ENCODE measurements around the gene ITGB5. TPM values are rescaled to one million over a fixed set of nuclear protein-coding genes. Genes with fewer than 3 reads are reported as not detected.

The ITGB5 gene
- total RNA-seq, 1 experiment from 2014 or later: 132 TPM

- DNase-seq: peak; percentile 92 to 95
- peaks cover 33% of the 10 kb centered on the region for H3K36me3 Mint-ChIP-seq (ENCODE audit: insufficient read depth, unreplicated experiment)
- H3K4me1 ChIP-seq: 0 out of 2 replicates have a peak, but pooled peaks cover 7% of the 10 kb centered on the region
- no peak for TF ChIP-seq CTCF (IDR thresholded peaks at IDR 0.05; ENCODE audit: insufficient read depth in 1 of 2, low read depth in 1 of 2, low read length in 1 of 2, severe bottlenecking in 1 of 2, unreplicated experiment in 1 of 2)
- intact Hi-C loops (cut with micrococcal nuclease; ENCODE audit: unreplicated experiment): loop anchor here (2.0 kb wide), 1 partner anchor 42 kb away; no protein-coding TSS in a partner anchor
- BruUV-seq (replicated peaks): TSS peak; percentile 55
- peak within 1 kb of the TSS; percentile 99 for H3K27ac Mint-ChIP-seq (ENCODE audit: unreplicated experiment)
- H3K27me3 ChIP-seq (replicated peaks; ENCODE audit: control insufficient read depth, insufficient read depth, low read length): no peaks in the 10 kb centered on the region
- H3K27me3 Mint-ChIP-seq (ENCODE audit: insufficient read depth, unreplicated experiment): no peaks in the 10 kb centered on the region
- peak within 1 kb of the TSS; percentile 95 for H3K4me3 Mint-ChIP-seq (ENCODE audit: unreplicated experiment)
- no peaks in the 10 kb centered on the region for H3K36me3 ChIP-seq (ENCODE audit: control insufficient read depth, insufficient read depth, low read length)
- POLR2A ChIA-PET: interaction anchor here (1.0 kb wide), 1 partner anchor 31 kb away, joined by 7 read pairs; no protein-coding TSS in a partner anchor
- H3K4me3 ChIP-seq (ENCODE audit: low read depth, low read length): peak within 1 kb of the TSS; percentile 86
- CTCF ChIA-PET: interaction anchor here (0.6 to 1.6 kb wide), 3 partner anchors 18 to 165 kb away, joined by 4 read pairs; no protein-coding TSS in a partner anchor
- H3K9me3 ChIP-seq: no peaks in the 10 kb centered on the region
- H3K4me1 Mint-ChIP-seq (ENCODE audit: low read depth, unreplicated experiment): no peaks in the 10 kb centered on the region
- no peaks in the 10 kb centered on the region for H3K9me3 Mint-ChIP-seq (ENCODE audit: unreplicated experiment)
Measured at GRCh38 chr3:124730129-124730940, 156.8 kb downstream of the ITGB5 start, which contains the start of gene UMPS. Gene UMPS (plus strand): TSS chr3:124730452. CDS start chr3:124730472, 20 bp downstream.

GRCh38 chr3:124722589-124722988, 164.6 kb downstream of the ITGB5 start:
- H3K9me3 ChIP-seq: no peaks in the 10 kb centered on the region
- H3K27me3 ChIP-seq (replicated peaks; ENCODE audit: control insufficient read depth, insufficient read depth, low read length): no peaks in the 10 kb centered on the region
- Mint-ChIP-seq H3K4me1 (ENCODE audit: low read depth, unreplicated experiment) (peaks cover 7% of the 10 kb centered on the region), H3K36me3 (ENCODE audit: insufficient read depth, unreplicated experiment) (no peaks in the 10 kb centered on the region), H3K4me3 (ENCODE audit: unreplicated experiment) (no peak overlapping the region), H3K27ac (ENCODE audit: unreplicated experiment) (no peak overlapping the region), H3K27me3 (ENCODE audit: insufficient read depth, unreplicated experiment) (no peaks in the 10 kb centered on the region), H3K9me3 (ENCODE audit: unreplicated experiment) (no peaks in the 10 kb centered on the region)
- intact Hi-C loops (cut with micrococcal nuclease; ENCODE audit: unreplicated experiment): no loop called here
- H3K4me1 ChIP-seq: no peaks in the 10 kb centered on the region; the same call in 1 of the 2 replicates
- H3K4me3 ChIP-seq (ENCODE audit: low read depth, low read length): no peak overlapping the region
- no TSS peak for BruUV-seq (replicated peaks)
- ChIA-PET POLR2A (no interaction called here), CTCF (interaction anchor here (0.7 kb wide), 1 partner anchor 179 kb away, joined by 3 read pairs; no protein-coding TSS in a partner anchor)
- H3K36me3 ChIP-seq (ENCODE audit: control insufficient read depth, insufficient read depth, low read length): no peaks in the 10 kb centered on the region
- TF ChIP-seq CTCF (IDR thresholded peaks at IDR 0.05; ENCODE audit: insufficient read depth in 1 of 2, low read depth in 1 of 2, low read length in 1 of 2, severe bottlenecking in 1 of 2, unreplicated experiment in 1 of 2): no peak
- DNase-seq: no peak

- Mint-ChIP-seq H3K27ac (ENCODE audit: unreplicated experiment) (peak overlapping the region; percentile 73), H3K4me3 (ENCODE audit: unreplicated experiment) (no peak overlapping the region), H3K27me3 (ENCODE audit: insufficient read depth, unreplicated experiment) (no peaks in the 10 kb centered on the region), H3K36me3 (ENCODE audit: insufficient read depth, unreplicated experiment) (peaks cover 9% of the 10 kb centered on the region), H3K4me1 (ENCODE audit: low read depth, unreplicated experiment) (peaks cover 25% of the 10 kb centered on the region), H3K9me3 (ENCODE audit: unreplicated experiment) (no peaks in the 10 kb centered on the region)
- Histone ChIP-seq H3K4me1 (peaks cover 17% of the 10 kb centered on the region), H3K36me3 (ENCODE audit: control insufficient read depth, insufficient read depth, low read length) (no peaks in the 10 kb centered on the region), H3K4me3 (ENCODE audit: low read depth, low read length) (no peak overlapping the region), H3K9me3 (no peaks in the 10 kb centered on the region), H3K27me3 (replicated peaks; ENCODE audit: control insufficient read depth, insufficient read depth, low read length) (no peaks in the 10 kb centered on the region)
- ChIA-PET CTCF (no interaction called here), POLR2A (no interaction called here)
- intact Hi-C loops (cut with micrococcal nuclease; ENCODE audit: unreplicated experiment): no loop called here
- BruUV-seq (replicated peaks): no TSS peak
- no peak for TF ChIP-seq CTCF (IDR thresholded peaks at IDR 0.05; ENCODE audit: insufficient read depth in 1 of 2, low read depth in 1 of 2, low read length in 1 of 2, severe bottlenecking in 1 of 2, unreplicated experiment in 1 of 2)
- no peak for DNase-seq
Measured at GRCh38 chr3:124714223-124714853, 172.8 kb downstream of the ITGB5 start.

Data from Caco-2 (cell line).